SK-N-SH (cell line): ENCODE data around the gene TELO2. TPM values are rescaled to one million over a fixed set of nuclear protein-coding genes. Genes with fewer than 3 reads are reported as not detected.

Experiments
- CTCF ChIA-PET: fragments of 300-600, 350-600 bp; formaldehyde crosslinking; extraction: SDS; loops from one replicate; lab custom pipeline; 2021; lab: Yijun Ruan, JAX
- POLR2A ChIA-PET: fragments of 350-600 bp; sonication (Branson Sonifier 250); formaldehyde crosslinking; extraction: SDS; loops from one replicate; lab custom pipeline; 2020; ENCODE audit warnings: antibody characterized with exemption, inconsistent platforms; lab: Yijun Ruan, JAX
- DNase-seq: peaks from one replicate; pipeline ENCODE4 v3.0.0; 2012
- H2AFZ ChIP-seq: fragments of 200-600 bp; sonication (generic); 2 replicates; pipeline ENCODE4 v1.8.1; 2016; ENCODE audit warnings: antibody characterized with exemption, mild to moderate bottlenecking, low read depth
- H3F3A ChIP-seq: fragments of 200-600 bp; sonication (generic); replicated peaks from 2 replicates; pipeline ENCODE3; 2016; ENCODE audit warnings: antibody characterized with exemption, mild to moderate bottlenecking; ENCODE audit not compliant: insufficient read depth
- H3K27ac ChIP-seq, 2 experiments: fragments of 200-500 bp in 1 of 2; fragments of 200-600 bp in 1 of 2; sonication (Bioruptor generic) in 1 of 2; sonication (generic), shearing (Covaris generic) in 1 of 2; 2 replicates each; pipeline versions ENCODE4 v1.5.1 to v1.6.1; 2014 to 2016; ENCODE audit warnings: low read depth in 2 of 2, inconsistent platforms in 1 of 2, low read length in 1 of 2, mild to moderate bottlenecking in 1 of 2, mixed read lengths in 1 of 2
- H3K27me3 ChIP-seq: fragments of 200-600 bp; sonication (generic), shearing (Covaris generic); 2 replicates; pipeline ENCODE4 v1.6.1; 2016; ENCODE audit warnings: mixed run types; ENCODE audit not compliant: insufficient read depth
- H3K36me3 ChIP-seq, 2 experiments: fragments of 200-500 bp in 1 of 2; fragments of 200-600 bp in 1 of 2; sonication (Bioruptor generic) in 1 of 2; sonication (generic) in 1 of 2; replicated peaks in 1 of 2; 2 replicates each; pipeline versions ENCODE3 to v1.5.1; 2014 to 2016; ENCODE audit warnings: low read length in 1 of 2, mild to moderate bottlenecking in 1 of 2; ENCODE audit not compliant: insufficient read depth in 2 of 2, control insufficient read depth in 1 of 2
- H3K4me1 ChIP-seq, 2 experiments: fragments of 200-500 bp in 1 of 2; fragments of 200-600 bp in 1 of 2; sonication (Bioruptor generic) in 1 of 2; sonication (generic), shearing (Covaris generic) in 1 of 2; 2 replicates each; pipeline versions ENCODE4 v1.5.1 to v1.6.1; 2014 to 2016; ENCODE audit warnings: low read depth in 1 of 2, low read length in 1 of 2, mixed run types in 1 of 2; ENCODE audit not compliant: insufficient read depth in 2 of 2, control insufficient read depth in 1 of 2
- H3K4me2 ChIP-seq: fragments of 200-600 bp; sonication (generic), shearing (Covaris generic); 2 replicates; pipeline ENCODE4 v1.6.1; 2017; ENCODE audit warnings: mixed run types
- H3K4me3 ChIP-seq, 2 experiments: fragments of 200-500 bp in 1 of 2; fragments of 200-600 bp in 1 of 2; sonication (Bioruptor generic) in 1 of 2; sonication (generic), shearing (Covaris generic) in 1 of 2; 2 replicates each; pipeline versions ENCODE4 v1.5.1 to v1.8.1; 2014 to 2016; ENCODE audit warnings: low read depth in 2 of 2, inconsistent platforms in 1 of 2, low read length in 1 of 2, mild to moderate bottlenecking in 1 of 2, mixed read lengths in 1 of 2, moderate library complexity in 1 of 2
- H3K79me2 ChIP-seq: fragments of 200-600 bp; sonication (generic); 2 replicates; pipeline ENCODE4 v1.8.1; 2017; ENCODE audit warnings: mild to moderate bottlenecking; ENCODE audit not compliant: insufficient read depth
- H3K9ac ChIP-seq: fragments of 200-600 bp; sonication (generic); 2 replicates; pipeline ENCODE4 v1.6.1; 2017; ENCODE audit warnings: mixed run types
- H3K9me2 ChIP-seq: fragments of 200-600 bp; sonication (generic); 2 replicates; pipeline ENCODE4 v1.6.1; 2017; ENCODE audit warnings: mixed run types
- H3K9me3 ChIP-seq: fragments of 200-600 bp; sonication (generic); 2 replicates; pipeline ENCODE4 v1.6.1; 2017; ENCODE audit warnings: mixed run types, mild to moderate bottlenecking, moderate library complexity
- H4K20me1 ChIP-seq: fragments of 200-600 bp; sonication (generic); 2 replicates; pipeline ENCODE4 v1.6.1; 2017; ENCODE audit warnings: mild to moderate bottlenecking, mixed run types; ENCODE audit not compliant: insufficient read depth
- CHD2 ChIP-seq: fragments of 150-350 bp; IDR thresholded peaks from 2 replicates; pipeline ENCODE4 v1.6.1; 2018; ENCODE audit warnings: low read length; ENCODE audit not compliant: partially characterized antibody
- MEF2A ChIP-seq: IDR thresholded peaks from 2 replicates; pipeline ENCODE4 v1.4.0; 2012; ENCODE audit warnings: low read depth, borderline replicate concordance
- MXI1 ChIP-seq: IDR thresholded peaks from 2 replicates; pipeline ENCODE4 v1.6.1; 2012; ENCODE audit warnings: mild to moderate bottlenecking, low read depth, low read length, improper control_type of control experiment
- NRF1 ChIP-seq: IDR thresholded peaks from 2 replicates; pipeline ENCODE4 v1.6.1; 2012; ENCODE audit warnings: low read depth, mild to moderate bottlenecking, low read length
- POLR2AphosphoS5 ChIP-seq: IDR thresholded peaks from 2 replicates; pipeline ENCODE4 v1.6.1; 2012; ENCODE audit warnings: low read depth, low read length
- RXRA ChIP-seq: IDR thresholded peaks from 2 replicates; pipeline ENCODE4 v1.4.0; 2012; ENCODE audit warnings: low read depth, mild to moderate bottlenecking, borderline replicate concordance
- TAF1 ChIP-seq: IDR thresholded peaks from 2 replicates; pipeline ENCODE4 v1.6.1; 2012; ENCODE audit warnings: low read depth, mild to moderate bottlenecking, low read length, moderate library complexity, borderline replicate concordance
- TCF12 ChIP-seq: IDR thresholded peaks from 2 replicates; pipeline ENCODE4 v1.4.0; 2012
- WGBS: methylation state at CpG from one replicate; pipeline ENCODE4 v1.1.6; 2017; ENCODE audit warnings: low lambda C conversion rate; 5-methylcytosine and 5-hydroxymethylcytosine counted together
- polyA plus RNA-seq, 3 experiments: library from polyadenylated mRNA; depleted of rRNA; stranded (reverse); fragments of >200 nt; gene quantifications; 2 replicates each; pipeline ENCODE4 v1.2.3, GENCODE V29; 2012
- TF ChIP-seq, protein P1 (sequence below): fragments of 150-350 bp; IDR thresholded peaks from 2 replicates; pipeline ENCODE4 v1.6.1; 2016; ENCODE audit warnings: mild to moderate bottlenecking, low read depth, low read length
- TF ChIP-seq, protein P2 (sequence below): IDR thresholded peaks from 2 replicates; pipeline ENCODE4 v1.6.1; 2012; ENCODE audit warnings: mild to moderate bottlenecking, low read depth, low read length, moderate library complexity

The TELO2 gene
- polyA plus RNA-seq, 1 of the 3 experiments (the other 2 are of a cell fraction), result 24.2 TPM

DNA sequence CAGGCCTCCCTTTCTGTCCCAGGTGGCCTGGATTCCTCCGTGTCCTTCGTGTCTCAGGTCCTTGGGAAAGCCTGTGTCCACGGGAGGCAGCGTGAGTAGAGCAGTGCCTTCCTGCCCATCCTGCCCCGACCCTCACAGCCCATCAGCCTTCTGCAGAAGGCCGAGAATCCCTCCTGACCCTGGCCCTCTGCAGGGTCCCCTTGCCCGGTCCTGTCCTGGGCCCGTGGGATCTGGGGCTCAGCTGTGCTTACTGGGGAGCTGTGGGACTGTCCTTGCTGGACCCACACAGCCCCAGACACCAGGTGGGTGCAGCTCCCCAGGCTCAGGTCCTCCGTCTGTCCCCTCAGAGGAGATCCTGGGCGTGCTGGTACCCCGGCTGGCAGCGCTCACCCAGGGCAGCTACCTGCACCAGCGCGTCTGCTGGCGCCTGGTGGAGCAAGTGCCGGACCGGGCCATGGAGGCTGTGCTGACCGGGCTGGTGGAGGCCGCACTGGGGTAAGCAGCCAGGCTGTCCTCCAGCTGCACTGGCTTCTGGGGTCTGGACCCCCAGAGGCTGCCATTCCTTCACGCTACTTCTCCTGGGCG, 3.9 kb downstream of the TELO2 start:
- Histone ChIP-seq H3F3A (no peaks in the 10 kb centered on the region), H3K27me3 (no peaks in the 10 kb centered on the region), H3K4me2 (no peak overlapping the region), H3K27ac (no peak overlapping the region), H2AFZ (no peak overlapping the region), H3K9ac (no peak overlapping the region), H3K4me1 (peaks cover 0 to 17% of the 10 kb centered on the region in 2 experiments; a peak in 1 of 4 replicates), H3K4me3 (no peak overlapping the region), H3K9me3 (no peaks in the 10 kb centered on the region), H3K79me2 (peaks cover 17% of the 10 kb centered on the region; the same call in 1 of the 2 replicates), H3K9me2 (no peaks in the 10 kb centered on the region), H4K20me1 (no peaks in the 10 kb centered on the region), H3K36me3 (peaks cover 0 to 55% of the 10 kb centered on the region in 2 experiments)
- TF ChIP-seq MEF2A, result no peak
- TF ChIP-seq MXI1, result no peak
- no peak for TF ChIP-seq TAF1
- no peak for TF ChIP-seq NRF1
- TF ChIP-seq TCF12, result no peak
- TF ChIP-seq POLR2AphosphoS5, result no peak
- TF ChIP-seq, protein P1, sequence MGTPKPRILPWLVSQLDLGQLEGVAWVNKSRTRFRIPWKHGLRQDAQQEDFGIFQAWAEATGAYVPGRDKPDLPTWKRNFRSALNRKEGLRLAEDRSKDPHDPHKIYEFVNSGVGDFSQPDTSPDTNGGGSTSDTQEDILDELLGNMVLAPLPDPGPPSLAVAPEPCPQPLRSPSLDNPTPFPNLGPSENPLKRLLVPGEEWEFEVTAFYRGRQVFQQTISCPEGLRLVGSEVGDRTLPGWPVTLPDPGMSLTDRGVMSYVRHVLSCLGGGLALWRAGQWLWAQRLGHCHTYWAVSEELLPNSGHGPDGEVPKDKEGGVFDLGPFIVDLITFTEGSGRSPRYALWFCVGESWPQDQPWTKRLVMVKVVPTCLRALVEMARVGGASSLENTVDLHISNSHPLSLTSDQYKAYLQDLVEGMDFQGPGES, result no peak
- TF ChIP-seq CHD2, result no peak
- ChIA-PET POLR2A (no interaction called here), CTCF (no interaction called here)
- no peak for DNase-seq
- 97% methylated on average over 6 of the region's 21 CpGs for WGBS

DNA sequence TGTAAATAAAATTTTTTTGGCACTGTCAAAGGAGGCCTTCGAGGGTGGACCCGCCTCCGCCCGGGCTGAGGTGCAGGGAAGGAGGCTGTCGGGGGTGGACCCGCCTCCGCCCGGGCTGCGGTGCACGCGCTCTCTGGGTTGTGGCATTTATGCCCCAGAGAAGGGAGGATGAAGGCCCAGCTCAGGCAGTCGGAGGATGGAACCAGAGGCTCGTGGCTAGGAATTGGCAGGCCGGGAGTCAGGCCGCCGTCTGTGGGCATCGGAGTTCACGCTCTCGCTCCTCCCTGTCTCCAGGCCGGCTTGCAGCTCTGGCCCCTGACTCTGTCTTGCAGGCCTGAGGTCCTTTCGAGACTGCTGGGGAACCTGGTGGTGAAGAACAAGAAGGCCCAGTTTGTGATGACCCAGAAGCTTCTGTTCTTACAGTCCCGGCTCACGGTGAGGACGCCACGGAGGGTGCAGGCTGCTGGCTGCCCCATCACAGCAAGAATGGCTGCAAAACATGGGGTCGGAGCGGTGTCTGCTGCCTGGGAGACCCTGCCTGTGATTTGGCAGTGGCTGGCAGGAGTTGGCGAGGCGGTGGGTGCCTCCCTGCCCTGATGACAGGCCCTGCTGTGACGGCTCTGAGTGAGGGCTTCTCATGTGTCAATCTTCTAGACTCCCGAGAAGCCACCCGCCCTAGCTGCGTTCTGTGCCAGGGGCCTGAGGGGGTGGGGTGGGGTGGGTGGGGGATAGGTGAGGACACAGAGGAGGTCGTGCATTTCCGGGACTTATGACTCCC, 5.9 kb downstream of the TELO2 start:
- Histone ChIP-seq H3K4me2 (no peak overlapping the region), H3K9me3 (no peaks in the 10 kb centered on the region), H3K36me3 (peaks cover 0 to 66% of the 10 kb centered on the region in 2 experiments), H2AFZ (no peak overlapping the region), H4K20me1 (no peaks in the 10 kb centered on the region), H3F3A (no peaks in the 10 kb centered on the region), H3K9me2 (no peaks in the 10 kb centered on the region), H3K27ac (no peak overlapping the region), H3K4me3 (no peak overlapping the region), H3K4me1 (peaks cover 0 to 8% of the 10 kb centered on the region in 2 experiments; a peak in 1 of 4 replicates), H3K79me2 (peaks cover 9% of the 10 kb centered on the region; the same call in 1 of the 2 replicates), H3K27me3 (no peaks in the 10 kb centered on the region), H3K9ac (no peak overlapping the region)
- DNase-seq, result no peak
- no peak for TF ChIP-seq RXRA
- TF ChIP-seq, protein P2, sequence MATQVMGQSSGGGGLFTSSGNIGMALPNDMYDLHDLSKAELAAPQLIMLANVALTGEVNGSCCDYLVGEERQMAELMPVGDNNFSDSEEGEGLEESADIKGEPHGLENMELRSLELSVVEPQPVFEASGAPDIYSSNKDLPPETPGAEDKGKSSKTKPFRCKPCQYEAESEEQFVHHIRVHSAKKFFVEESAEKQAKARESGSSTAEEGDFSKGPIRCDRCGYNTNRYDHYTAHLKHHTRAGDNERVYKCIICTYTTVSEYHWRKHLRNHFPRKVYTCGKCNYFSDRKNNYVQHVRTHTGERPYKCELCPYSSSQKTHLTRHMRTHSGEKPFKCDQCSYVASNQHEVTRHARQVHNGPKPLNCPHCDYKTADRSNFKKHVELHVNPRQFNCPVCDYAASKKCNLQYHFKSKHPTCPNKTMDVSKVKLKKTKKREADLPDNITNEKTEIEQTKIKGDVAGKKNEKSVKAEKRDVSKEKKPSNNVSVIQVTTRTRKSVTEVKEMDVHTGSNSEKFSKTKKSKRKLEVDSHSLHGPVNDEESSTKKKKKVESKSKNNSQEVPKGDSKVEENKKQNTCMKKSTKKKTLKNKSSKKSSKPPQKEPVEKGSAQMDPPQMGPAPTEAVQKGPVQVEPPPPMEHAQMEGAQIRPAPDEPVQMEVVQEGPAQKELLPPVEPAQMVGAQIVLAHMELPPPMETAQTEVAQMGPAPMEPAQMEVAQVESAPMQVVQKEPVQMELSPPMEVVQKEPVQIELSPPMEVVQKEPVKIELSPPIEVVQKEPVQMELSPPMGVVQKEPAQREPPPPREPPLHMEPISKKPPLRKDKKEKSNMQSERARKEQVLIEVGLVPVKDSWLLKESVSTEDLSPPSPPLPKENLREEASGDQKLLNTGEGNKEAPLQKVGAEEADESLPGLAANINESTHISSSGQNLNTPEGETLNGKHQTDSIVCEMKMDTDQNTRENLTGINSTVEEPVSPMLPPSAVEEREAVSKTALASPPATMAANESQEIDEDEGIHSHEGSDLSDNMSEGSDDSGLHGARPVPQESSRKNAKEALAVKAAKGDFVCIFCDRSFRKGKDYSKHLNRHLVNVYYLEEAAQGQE, result no peak
- CTCF ChIA-PET, result interaction anchor here (1.2 kb wide), 1 partner anchor 13 kb away, joined by 3 read pairs; no protein-coding TSS in a partner anchor
- POLR2A ChIA-PET, result no interaction called here
- 96% methylated on average over 19 of the region's 35 CpGs for WGBS
